HG03060 (cell line): ENCODE data around the gene CHRNE.
"Not testable (repeated sequence)": the region's sequence is repeated elsewhere in the genome, so short reads cannot be mapped to it uniquely, and the experiment has no call there.

Experiments used
- ATAC-seq: cut with Tn5 transposase; IDR thresholded peaks from one replicate; pipeline ENCODE4 v1.9.1; 2021; ENCODE audit warnings: low read depth, moderate number of reproducible peaks; ENCODE audit not compliant: unreplicated experiment

CHRNE gene

DNA sequence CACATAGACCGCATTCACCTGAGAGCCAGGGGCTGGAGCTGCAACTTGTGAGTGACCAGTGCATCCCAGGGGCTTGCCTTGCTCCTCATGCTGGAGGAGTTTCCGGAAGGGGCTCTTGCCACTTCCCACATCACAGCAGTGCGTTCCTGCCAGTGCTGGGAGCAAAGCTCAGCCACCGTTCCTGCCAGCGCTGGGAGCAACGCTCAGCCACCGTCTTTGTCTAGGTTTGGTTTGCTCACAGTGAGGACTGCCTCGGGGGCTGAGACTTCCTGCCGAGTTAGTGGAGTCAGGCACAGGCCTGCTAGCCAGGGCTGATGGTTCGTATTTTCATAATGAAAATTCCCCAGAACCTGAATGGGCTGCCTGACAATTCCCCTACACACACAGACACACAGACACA, 5.4 kb upstream of the CHRNE start:
- ATAC-seq: no peak

GRCh38 chr17:4906642-4907041, 3.7 kb upstream of the CHRNE start:
- ATAC-seq: not testable (repeated sequence)

- no peak for ATAC-seq
Observed at GRCh38 chr17:4902540-4902939, 358 bp downstream of the CHRNE start.

DNA sequence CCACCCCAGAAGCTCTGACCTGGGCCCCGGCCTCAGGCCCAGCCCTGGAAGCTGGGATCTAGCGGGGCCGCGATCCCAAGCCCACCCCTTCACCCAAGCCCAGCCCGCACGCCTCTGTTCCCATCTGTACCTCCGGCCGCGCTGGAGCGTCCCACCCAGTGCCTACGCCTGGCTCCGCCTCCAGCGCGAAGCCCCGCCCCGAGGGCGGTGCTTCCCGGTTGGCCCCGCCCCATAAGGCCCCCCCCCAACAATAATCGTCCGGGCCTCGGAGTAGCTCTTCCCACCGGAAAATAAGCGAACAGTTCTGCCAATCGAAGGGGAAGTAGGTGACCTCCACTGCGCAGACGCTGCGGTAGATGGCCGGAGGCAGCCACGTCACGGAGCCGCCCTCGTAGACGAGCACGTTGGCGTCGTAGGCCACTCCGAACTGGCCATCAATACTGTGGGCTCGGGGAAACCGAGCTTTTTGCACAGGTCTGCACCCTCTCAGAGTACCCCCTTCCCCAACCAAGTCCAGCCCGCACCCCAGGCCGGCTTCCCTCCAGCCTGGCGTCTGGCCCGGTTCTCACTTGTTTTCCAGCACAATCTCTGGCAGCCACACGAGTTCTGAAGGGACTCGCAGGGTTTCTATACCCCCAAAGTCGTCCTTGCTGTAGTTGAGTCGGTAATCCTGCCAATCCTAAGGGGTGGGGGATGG, 1.1 kb downstream of the CHRNE start:
- no peak for ATAC-seq

- no peak for ATAC-seq
Observed at GRCh38 chr17:4901108-4901647, 1.7 kb downstream of the CHRNE start.

- ATAC-seq: no peak
Observed at GRCh38 chr17:4900231-4901107, 2.4 kb downstream of the CHRNE start.

DNA sequence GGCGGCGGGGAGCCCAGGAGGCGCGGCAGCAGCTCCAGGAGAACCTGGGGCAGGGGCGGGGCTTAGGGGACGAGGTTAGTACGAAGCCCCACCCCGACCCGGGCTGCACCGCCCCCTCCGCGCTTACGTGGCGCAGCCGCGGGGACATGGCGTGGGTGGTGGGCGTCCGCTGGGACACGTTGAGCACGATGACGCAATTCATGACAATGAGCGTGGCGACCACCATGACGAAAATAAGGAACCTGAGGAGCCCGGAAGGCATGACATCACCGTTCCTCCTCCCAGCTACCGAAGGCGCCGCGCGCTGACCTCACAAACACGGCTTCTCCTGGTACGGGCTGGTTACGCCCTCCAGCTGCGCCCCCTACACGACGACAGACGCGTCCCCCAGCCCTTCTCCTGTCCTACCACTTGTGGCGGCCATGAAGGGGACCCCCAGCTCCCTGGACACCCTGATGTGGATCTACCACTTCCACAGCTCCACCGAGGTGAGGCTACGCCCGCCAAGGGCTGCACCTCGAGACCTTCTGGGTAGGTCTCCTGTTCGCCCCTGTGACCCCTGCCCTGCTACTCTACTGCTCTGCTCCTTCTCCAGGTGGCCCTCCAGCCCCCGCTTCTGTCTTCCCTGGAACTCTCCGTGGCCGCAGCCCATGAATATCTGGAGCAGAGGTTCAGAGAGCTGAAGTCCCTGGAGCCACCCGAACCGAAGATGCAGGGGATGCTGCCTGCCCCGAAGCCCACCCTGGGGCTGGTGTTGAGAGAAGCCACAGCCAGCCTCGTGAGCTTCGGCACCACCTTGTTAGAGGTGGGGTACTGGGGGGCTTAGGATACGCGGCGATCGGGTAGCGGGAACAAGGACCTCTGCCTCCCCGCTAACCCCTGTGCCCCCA, 3.3 kb downstream of the CHRNE start, which contains the start of gene C17orf107:
Gene C17orf107, plus strand, starts transcription at position 196 of the 890 bp plus-strand sequence. Its CDS starts 227 bp downstream, at position 423.
- no peak for ATAC-seq

DNA sequence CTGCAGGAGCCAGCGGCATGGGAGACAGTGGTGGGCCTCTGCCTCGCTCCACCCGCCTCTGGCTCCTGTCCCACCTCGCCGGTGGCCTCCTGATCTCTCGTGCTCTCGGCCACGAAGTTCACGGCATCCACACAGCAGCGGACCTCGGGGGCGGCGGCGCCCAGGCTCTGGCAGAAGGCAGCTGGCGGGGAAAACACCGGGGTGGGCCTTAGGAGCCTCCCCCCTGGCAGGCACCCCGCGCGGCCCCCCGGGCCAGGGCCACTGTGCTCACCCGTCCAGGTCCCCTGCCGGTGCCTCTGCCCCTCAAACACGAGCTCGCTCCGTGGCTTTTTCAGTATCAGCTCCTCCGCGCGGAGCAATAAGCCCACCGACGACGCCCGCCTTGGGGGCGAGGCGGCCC, 4.0 kb downstream of the CHRNE start:
- ATAC-seq: no peak

DNA sequence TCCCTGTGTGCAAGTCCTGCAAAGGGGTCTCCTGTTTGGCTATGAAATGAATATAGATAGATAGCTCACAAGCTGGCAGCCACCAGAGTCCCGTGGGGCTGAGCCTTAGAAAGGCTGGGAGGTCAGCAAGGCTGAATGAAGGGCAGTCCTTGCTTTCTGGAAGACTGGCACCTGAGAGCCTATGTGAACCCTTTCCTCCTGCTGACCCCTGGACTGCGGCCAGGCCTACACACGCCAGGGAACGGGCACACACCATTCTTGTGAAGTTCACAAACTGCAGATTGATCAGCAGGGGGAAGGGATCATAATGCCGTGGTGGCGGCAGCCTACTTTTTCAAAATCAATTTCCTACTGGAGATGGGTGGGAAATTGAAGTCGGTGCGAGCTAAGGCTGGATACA, 4.5 kb downstream of the CHRNE start:
- ATAC-seq: no peak

GRCh38 chr17:4897785-4898184, 5.1 kb downstream of the CHRNE start:
- no peak for ATAC-seq

DNA sequence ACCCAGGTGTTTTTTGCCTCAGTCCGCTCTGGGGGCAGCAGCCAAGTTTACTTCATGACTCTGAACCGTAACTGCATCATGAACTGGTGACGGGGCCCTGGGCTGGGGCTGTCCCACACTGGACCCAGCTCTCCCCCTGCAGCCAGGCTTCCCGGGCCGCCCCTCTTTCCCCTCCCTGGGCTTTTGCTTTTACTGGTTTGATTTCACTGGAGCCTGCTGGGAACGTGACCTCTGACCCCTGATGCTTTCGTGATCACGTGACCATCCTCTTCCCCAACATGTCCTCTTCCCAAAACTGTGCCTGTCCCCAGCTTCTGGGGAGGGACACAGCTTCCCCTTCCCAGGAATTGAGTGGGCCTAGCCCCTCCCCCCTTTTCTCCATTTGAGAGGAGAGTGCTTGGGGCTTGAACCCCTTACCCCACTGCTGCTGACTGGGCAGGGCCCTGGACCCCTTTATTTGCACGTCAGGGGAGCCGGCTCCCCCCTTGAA, 5.7 kb downstream of the CHRNE start:
- ATAC-seq: no peak

GRCh38 chr17:4896332-4897197, 6.3 kb downstream of the CHRNE start:
- ATAC-seq: no peak

GRCh38 chr17:4895657-4896331, 7.1 kb downstream of the CHRNE start:
- ATAC-seq: no peak

- no peak for ATAC-seq
Observed at GRCh38 chr17:4895121-4895520, 7.8 kb downstream of the CHRNE start.

DNA sequence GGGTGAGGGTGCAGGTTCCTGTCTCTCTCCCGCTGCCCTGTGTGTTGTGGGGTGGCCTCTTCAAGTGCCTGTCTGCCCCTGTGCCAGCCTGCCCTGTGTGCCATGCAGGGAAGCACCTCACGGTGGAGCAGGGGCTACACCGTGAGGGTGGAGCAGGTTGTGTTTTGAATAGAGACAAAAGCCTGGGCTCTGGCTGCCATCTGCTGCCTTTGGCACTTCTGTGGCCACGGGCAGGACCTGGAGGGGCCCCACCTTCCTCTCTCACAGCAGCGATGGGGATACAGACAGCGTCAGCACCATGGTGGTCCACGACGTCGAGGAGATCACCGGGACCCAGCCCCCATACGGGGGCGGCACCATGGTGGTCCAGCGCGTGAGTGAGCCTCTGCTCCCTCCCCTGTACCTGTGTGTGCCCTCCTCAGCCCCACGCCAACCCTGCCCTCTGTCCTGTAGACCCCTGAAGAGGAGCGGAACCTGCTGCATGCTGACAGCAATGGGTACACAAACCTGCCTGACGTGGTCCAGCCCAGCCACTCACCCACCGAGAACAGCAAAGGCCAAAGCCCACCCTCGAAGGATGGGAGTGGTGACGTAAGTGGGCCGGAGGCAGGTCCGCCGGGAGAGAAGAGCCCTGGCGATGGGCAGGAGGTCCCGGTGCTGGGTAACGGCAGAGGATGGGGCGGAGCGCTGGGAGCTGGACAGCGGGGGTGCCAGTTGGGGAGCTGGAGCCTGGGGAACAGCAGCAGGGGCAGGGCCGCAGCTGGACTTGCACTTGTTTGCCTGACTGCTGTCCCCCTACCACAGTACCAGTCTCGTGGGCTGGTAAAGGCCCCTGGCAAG, 9.0 kb downstream of the CHRNE start:
- no peak for ATAC-seq

- ATAC-seq: no peak
Observed at GRCh38 chr17:4893272-4893671, 9.6 kb downstream of the CHRNE start.

DNA sequence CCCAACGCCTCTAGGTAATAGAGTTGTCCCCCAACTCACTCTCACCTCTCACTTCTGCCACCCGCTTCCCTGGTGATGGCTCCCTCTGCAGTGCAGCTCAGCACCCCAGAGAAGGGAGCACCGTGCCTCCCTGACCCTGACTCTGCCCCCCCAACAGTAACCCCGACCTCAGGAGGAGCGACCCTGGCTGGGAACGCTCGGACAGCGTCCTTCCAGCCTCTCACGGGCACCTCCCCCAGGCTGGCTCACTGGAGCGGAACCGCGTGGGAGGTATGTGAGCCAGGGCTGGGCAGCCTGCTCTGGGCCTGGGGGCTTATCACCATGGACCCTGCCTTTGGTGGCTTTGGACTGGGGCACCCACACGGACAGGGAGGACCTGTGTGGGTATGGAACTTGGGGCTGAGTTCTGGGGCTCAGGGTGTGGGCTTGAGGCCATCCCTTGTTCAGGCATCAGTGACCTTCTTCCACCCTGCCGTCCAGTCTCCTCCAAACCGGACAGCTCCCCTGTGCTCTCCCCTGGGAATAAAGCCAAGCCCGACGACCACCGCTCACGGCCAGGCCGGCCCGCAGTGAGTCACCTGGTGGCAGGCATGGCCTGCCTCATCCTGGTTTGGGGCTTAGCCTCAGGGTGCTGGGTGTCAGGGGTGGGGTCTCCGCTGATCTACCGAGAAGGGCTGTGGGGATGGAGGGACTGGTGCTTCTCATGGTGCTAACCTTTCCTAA, 10.2 kb downstream of the CHRNE start:
- ATAC-seq: no peak
